Lower lobe of right lung (tissue), 2 donors: ENCODE measurements around the gene HPSE2. TPM values are rescaled to one million over a fixed set of nuclear protein-coding genes. Genes with fewer than 3 reads are reported as not detected.

Source experiments
- ATAC-seq, 2 donors: fragments of 200-7000 bp; cut with Tn5 transposase; one replicate each; pipeline ENCODE4 v1.9.1; 2020 to 2022; ENCODE audit warnings: mild to moderate bottlenecking in 2 of 2, moderate library complexity in 2 of 2
- DNase-seq: peaks from one replicate; pipeline ENCODE4 v3.0.0-alpha.2; 2020
- H3K27ac ChIP-seq: fragments of 200-600 bp; one replicate; pipeline ENCODE4 v1.8.0; 2022
- H3K27me3 ChIP-seq: fragments of 200-600 bp; one replicate; pipeline ENCODE4 v1.8.0; 2022; ENCODE audit warnings: low read depth
- H3K36me3 ChIP-seq: fragments of 200-600 bp; one replicate; pipeline ENCODE4 v1.8.0; 2022; ENCODE audit warnings: mild to moderate bottlenecking
- H3K4me1 ChIP-seq: fragments of 200-600 bp; one replicate; pipeline ENCODE4 v1.8.0; 2022
- H3K4me3 ChIP-seq: fragments of 200-600 bp; one replicate; pipeline ENCODE4 v1.8.0; 2022; ENCODE audit warnings: mild to moderate bottlenecking
- H3K9me3 ChIP-seq: fragments of 200-600 bp; one replicate; pipeline ENCODE4 v1.8.0; 2022
- intact Hi-C: fragments of 100-400 bp; cut with DNase I; formaldehyde crosslinking; loops from one replicate; pipeline ENCODE4 v1.11.0; 2022
- total RNA-seq: library from RNA; stranded (reverse); fragmentation: NEBNext Ultra II Directional; extraction: Animal tissue kit (Norgen Biotek cat#: 25700); gene quantifications from one replicate; pipeline ENCODE4 v1.2.1, GENCODE V29; 2021
- TF ChIP-seq, protein P1 (sequence below): fragments of 200-600 bp; IDR thresholded peaks from one replicate; pipeline ENCODE4 v1.8.0; 2022; ENCODE audit warnings: antibody characterized with exemption, mild to moderate bottlenecking
- donor health status: DM: no; HTN: yes; CAD: no; lungs with severe emphysema.

Gene HPSE2
- total RNA-seq, 1 donor from 2014 or later = 0.77 TPM

DNA sequence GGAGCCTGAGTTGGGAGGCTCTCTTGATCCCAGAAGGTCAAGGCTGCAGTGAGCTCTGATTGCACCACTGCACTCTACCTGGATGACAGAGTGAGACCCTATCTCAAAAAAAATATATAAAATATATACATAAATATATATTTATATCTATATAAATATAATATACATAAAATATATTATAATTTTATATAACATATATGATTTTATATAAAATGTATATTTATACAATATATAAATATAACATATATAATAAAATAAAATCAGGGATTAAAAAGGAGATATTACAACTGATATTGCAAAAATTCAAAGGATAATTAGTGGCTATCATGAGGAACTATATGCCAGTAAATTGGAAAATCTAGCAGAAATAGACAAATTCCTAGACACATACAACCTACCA is 435.4 kb downstream of the HPSE2 start:
- Histone ChIP-seq H3K36me3 (no peaks in the 10 kb centered on the region), H3K27me3 (no peaks in the 10 kb centered on the region), H3K4me1 (no peaks in the 10 kb centered on the region), H3K4me3 (no peak overlapping the region), H3K9me3 (no peaks in the 10 kb centered on the region), H3K27ac (no peak overlapping the region)
- intact Hi-C loops = no loop called here
- TF ChIP-seq, protein P1, sequence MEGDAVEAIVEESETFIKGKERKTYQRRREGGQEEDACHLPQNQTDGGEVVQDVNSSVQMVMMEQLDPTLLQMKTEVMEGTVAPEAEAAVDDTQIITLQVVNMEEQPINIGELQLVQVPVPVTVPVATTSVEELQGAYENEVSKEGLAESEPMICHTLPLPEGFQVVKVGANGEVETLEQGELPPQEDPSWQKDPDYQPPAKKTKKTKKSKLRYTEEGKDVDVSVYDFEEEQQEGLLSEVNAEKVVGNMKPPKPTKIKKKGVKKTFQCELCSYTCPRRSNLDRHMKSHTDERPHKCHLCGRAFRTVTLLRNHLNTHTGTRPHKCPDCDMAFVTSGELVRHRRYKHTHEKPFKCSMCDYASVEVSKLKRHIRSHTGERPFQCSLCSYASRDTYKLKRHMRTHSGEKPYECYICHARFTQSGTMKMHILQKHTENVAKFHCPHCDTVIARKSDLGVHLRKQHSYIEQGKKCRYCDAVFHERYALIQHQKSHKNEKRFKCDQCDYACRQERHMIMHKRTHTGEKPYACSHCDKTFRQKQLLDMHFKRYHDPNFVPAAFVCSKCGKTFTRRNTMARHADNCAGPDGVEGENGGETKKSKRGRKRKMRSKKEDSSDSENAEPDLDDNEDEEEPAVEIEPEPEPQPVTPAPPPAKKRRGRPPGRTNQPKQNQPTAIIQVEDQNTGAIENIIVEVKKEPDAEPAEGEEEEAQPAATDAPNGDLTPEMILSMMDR = no peak
- ATAC-seq = no peak
- no peak for DNase-seq

DNA sequence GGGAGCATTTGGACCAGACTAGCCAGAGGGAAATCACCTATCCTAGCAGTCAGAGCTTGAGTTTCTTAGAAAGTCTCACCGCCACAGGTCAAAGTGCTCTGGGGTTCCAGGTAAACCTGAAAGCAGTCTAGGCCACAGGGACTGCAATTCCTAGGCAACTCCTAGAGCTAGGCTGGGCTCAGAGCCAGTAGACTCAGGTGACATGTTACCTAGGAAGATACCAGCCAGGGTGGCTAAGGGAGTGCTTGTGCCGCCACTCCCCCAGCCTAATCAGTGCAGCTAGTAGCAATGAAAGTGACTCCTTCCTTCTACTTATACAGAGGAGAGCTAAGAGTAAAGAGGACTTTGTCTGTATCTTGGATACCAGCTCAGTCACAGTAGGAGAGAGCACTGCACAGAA is 440.2 kb downstream of the HPSE2 start:
- Histone ChIP-seq H3K27ac (no peak overlapping the region), H3K9me3 (no peaks in the 10 kb centered on the region), H3K4me1 (no peaks in the 10 kb centered on the region), H3K27me3 (no peaks in the 10 kb centered on the region), H3K4me3 (no peak overlapping the region), H3K36me3 (no peaks in the 10 kb centered on the region)
- TF ChIP-seq, protein P1 = no peak
- intact Hi-C loops = no loop called here
- DNase-seq = no peak
- ATAC-seq = no peak

DNA sequence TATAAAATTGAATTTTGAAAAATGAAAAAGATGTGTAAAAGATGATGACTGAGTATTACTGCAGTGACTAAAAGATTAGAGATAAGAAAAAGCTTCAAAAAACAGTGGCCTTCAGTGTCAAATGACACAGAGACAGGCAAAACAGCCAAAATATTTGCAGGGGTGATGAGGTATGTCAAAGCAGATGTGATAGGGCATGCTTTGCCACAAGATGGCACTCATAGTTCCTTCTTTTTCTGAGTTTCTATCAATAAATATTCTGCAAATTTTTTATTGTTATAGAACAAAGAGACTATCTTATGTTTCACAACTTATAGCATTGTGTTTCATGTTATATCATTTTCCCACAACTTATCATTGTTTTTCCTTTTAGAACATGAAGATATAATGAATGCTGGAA is 444.8 kb downstream of the HPSE2 start:
- H3K9me3 ChIP-seq = no peaks in the 10 kb centered on the region
- H3K27ac ChIP-seq = no peak overlapping the region
- H3K27me3 ChIP-seq = no peaks in the 10 kb centered on the region
- no peaks in the 10 kb centered on the region for H3K36me3 ChIP-seq
- no peaks in the 10 kb centered on the region for H3K4me1 ChIP-seq
- DNase-seq = no peak
- H3K4me3 ChIP-seq = no peak overlapping the region
- no peak for ATAC-seq
- TF ChIP-seq, protein P1 = no peak
- intact Hi-C loops = no loop called here

DNA sequence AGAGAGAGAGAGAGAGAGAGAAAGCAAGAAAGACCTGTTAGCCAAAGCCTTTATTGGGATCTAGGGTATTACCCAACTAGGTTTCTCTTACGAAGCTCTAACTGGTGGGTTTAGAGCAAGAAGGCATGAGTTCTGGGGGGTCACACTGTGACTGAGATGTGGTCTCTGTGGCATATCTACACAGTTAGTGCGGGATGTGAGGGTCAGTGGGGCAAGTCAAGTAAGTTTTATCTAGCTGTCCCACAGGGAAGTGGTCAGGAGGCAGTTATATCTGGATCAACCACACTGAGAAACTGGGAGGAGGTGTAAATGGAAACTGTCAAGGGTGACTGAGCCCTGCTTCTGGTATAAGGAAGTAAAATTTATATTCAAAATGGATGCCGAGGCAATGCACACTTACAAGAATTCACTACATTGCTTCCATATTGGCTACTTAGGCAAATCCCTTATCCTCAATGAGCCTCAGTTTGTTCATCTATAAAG is 457.3 kb downstream of the HPSE2 start:
- TF ChIP-seq, protein P1 = no peak
- Histone ChIP-seq H3K4me1 (no peaks in the 10 kb centered on the region), H3K36me3 (no peaks in the 10 kb centered on the region), H3K27me3 (no peaks in the 10 kb centered on the region), H3K9me3 (no peaks in the 10 kb centered on the region), H3K4me3 (no peak overlapping the region), H3K27ac (no peak overlapping the region)
- no peak for DNase-seq
- ATAC-seq = no peak
- intact Hi-C loops = no loop called here

DNA sequence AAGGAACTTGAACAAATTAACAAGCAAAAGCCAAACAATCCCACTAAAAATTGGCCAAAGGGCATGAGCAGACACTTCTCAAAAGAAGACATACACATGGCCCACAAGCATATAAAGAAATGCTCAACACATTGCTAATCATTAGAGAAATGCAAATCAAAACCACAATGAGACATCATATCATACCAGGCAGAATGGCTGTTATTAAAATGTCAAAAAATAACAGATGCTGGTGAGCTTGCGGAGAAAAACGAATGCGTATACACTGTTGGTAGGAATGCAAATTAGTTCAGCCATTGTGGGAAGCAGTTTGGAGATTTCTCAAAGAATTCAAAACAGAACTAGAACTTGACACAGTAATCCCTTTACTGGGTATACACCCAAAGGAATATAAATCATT is 477.2 kb downstream of the HPSE2 start:
- no peak for ATAC-seq
- Histone ChIP-seq H3K27ac (no peak overlapping the region), H3K4me1 (no peaks in the 10 kb centered on the region), H3K27me3 (no peaks in the 10 kb centered on the region), H3K4me3 (no peak overlapping the region), H3K36me3 (no peaks in the 10 kb centered on the region), H3K9me3 (no peaks in the 10 kb centered on the region)
- DNase-seq = no peak
- TF ChIP-seq, protein P1 = no peak
- intact Hi-C loops = no loop called here

DNA sequence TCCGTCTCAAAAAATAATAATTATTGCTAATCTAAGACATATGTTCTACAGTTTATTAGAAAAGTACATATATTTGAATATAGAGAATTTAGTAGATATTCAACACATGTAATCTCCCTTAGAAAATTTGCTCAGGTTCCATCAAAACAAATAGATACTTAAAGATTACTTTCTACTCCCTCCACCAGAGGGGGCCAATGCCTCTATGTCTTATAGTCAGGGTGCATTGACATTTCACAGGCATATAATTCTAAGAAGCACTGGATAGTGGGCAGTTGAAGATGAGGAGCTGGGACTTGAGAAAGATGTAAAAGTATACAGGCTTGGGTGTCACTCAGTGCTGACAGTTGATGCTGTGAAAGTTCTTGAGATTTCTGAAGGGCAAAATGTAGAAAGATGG is 487.4 kb downstream of the HPSE2 start:
- H3K27ac ChIP-seq = no peak overlapping the region
- intact Hi-C loops = no loop called here
- no peaks in the 10 kb centered on the region for H3K4me1 ChIP-seq
- H3K27me3 ChIP-seq = no peaks in the 10 kb centered on the region
- no peak overlapping the region for H3K4me3 ChIP-seq
- no peak for DNase-seq
- ATAC-seq = no peak
- no peaks in the 10 kb centered on the region for H3K36me3 ChIP-seq
- H3K9me3 ChIP-seq = no peaks in the 10 kb centered on the region
- TF ChIP-seq, protein P1 = no peak
